ENCODE measurements around the gene SETD1B.

DNA sequence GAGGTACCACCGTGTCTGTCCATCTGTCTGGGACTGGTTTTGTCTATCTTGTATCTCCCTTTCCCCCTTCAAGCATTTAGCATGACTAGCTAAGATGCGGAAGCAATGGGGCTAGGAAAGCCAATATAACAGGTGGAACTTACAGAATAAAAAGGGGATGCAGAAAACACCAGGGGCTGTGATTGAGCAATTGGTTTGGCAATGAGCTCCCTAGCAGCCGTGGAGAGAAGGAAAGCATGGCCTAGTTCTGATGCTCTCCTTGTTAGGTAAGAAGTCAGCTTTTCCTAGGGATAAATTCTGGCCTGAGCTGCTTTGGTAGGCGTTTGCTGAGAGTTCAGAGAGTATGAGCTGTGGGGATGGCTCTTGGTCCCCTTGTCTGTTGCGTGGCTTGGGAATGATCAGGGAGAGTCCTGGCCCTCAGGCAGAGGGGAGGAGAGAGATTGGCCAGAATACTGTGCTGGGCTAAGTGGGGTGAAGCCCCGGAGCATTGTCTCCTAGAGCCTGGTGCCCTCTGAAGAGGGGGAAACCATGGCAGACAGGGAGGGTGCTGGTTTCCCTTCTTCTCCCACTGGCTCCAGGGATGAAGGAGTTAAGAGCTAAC, 7.1 kb downstream of the SETD1B start:
- no peak for TF ChIP-seq POLR2A (IDR thresholded peaks at IDR 0.05)
- TF ChIP-seq, protein P1, sequence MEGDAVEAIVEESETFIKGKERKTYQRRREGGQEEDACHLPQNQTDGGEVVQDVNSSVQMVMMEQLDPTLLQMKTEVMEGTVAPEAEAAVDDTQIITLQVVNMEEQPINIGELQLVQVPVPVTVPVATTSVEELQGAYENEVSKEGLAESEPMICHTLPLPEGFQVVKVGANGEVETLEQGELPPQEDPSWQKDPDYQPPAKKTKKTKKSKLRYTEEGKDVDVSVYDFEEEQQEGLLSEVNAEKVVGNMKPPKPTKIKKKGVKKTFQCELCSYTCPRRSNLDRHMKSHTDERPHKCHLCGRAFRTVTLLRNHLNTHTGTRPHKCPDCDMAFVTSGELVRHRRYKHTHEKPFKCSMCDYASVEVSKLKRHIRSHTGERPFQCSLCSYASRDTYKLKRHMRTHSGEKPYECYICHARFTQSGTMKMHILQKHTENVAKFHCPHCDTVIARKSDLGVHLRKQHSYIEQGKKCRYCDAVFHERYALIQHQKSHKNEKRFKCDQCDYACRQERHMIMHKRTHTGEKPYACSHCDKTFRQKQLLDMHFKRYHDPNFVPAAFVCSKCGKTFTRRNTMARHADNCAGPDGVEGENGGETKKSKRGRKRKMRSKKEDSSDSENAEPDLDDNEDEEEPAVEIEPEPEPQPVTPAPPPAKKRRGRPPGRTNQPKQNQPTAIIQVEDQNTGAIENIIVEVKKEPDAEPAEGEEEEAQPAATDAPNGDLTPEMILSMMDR (IDR thresholded peaks at IDR 0.05) = no peak
- TF ChIP-seq EP300 (IDR thresholded peaks at IDR 0.05) = no peak
